ENCODE data around the gene PARVB. TPM values are rescaled to one million over a fixed set of nuclear protein-coding genes. Genes with fewer than 3 reads are reported as not detected.

The PARVB gene
- total and polyA plus RNA-seq, 10 of the 15 experiments (the other 5 are each of a cell fraction or from before 2014, with no cell fraction given): 5.2 to 264 (median 76.0) TPM

GRCh38 chr22:44142421-44143104 is 118.5 kb downstream of the PARVB start:
- ChIA-PET SMC1A (ENCODE audit: uncharacterized antibody, unreplicated experiment) (no interaction called here), RAD21 (ENCODE audit: unreplicated experiment) (no interaction called here), CTCF (no interaction called here), POLR2A (interaction anchor here (0.6 kb wide), 1 partner anchor 56 kb away, joined by 6 read pairs; no protein-coding TSS in a partner anchor)
- FAIRE-seq: no peak
- no peak overlapping the region for H3K4me2 ChIP-seq (ENCODE audit: control insufficient read depth, insufficient read depth)
- H3K27me3 ChIP-seq (replicated peaks in 1 of 2; ENCODE audit: control insufficient read depth in 2 of 2, insufficient read depth in 2 of 2, low read length in 1 of 2): no peaks in the 10 kb centered on the region
- no peaks in the 10 kb centered on the region for H3K4me1 ChIP-seq (ENCODE audit: control insufficient read depth, insufficient read depth, low read length)
- H2AFZ ChIP-seq (ENCODE audit: control insufficient read depth, low read depth, low read length): no peak overlapping the region
- H3K36me3 ChIP-seq (ENCODE audit: control insufficient read depth in 2 of 2, insufficient read depth in 2 of 2, low read length in 1 of 2): peaks cover 10 to 17% of the 10 kb centered on the region in 2 experiments; a peak in 3 of 4 replicates
- no peak overlapping the region for H3K9ac ChIP-seq (ENCODE audit: control insufficient read depth, insufficient read depth, low read length)
- peaks cover under 1% of the 10 kb centered on the region; the same call in 1 of the 3 replicates for H3K9me3 ChIP-seq (replicated peaks; ENCODE audit: control insufficient read depth, insufficient read depth, low read length)
- DNase-seq (ENCODE audit: low read depth, low spot score): no peak
- no peaks in the 10 kb centered on the region for H3K79me2 ChIP-seq (ENCODE audit: control insufficient read depth, insufficient read depth, low read length)
- H3K4me3 ChIP-seq: no peak overlapping the region
- no TSS peak for BruUV-seq (replicated peaks)
- no peak for ATAC-seq
- in situ Hi-C loops (cut with MboI): no loop called here
- no peaks in the 10 kb centered on the region for H4K20me1 ChIP-seq (ENCODE audit: control insufficient read depth, insufficient read depth)
- no peak overlapping the region for H3K27ac ChIP-seq (ENCODE audit: control insufficient read depth, insufficient read depth)
- intact Hi-C loops (cut with micrococcal nuclease; ENCODE audit: unreplicated experiment): no loop called here
- WGBS (ENCODE audit: insufficient coverage, insufficient replicate concordance, low lambda C conversion rate, missing lambda C conversion rate): 86% methylated on average over 16 of the region's 16 CpGs
- TF ChIP-seq CREB1 (IDR thresholded peaks at IDR 0.05; ENCODE audit: low read depth) (no peak), ZBTB4 (CRISPR knock-in tag; IDR thresholded peaks at IDR 0.05) (no peak), SPI1 (IDR thresholded peaks at IDR 0.05; ENCODE audit: borderline replicate concordance, insufficient read depth, low read depth, low read length) (no peak), RUNX3 (IDR thresholded peaks at IDR 0.05; ENCODE audit: low read length) (no peak), CBX3 (IDR thresholded peaks at IDR 0.05; ENCODE audit: borderline replicate concordance, low read depth) (no peak), IRF4 (IDR thresholded peaks at IDR 0.05; ENCODE audit: low read depth, low read length) (no peak), PML (IDR thresholded peaks at IDR 0.05; ENCODE audit: low read length) (no peak), KLF5 (IDR thresholded peaks at IDR 0.05; ENCODE audit: partially characterized antibody) (no peak), ESRRA (IDR thresholded peaks at IDR 0.05; ENCODE audit: low read length) (no peak), CHD2 (IDR thresholded peaks at IDR 0.05; ENCODE audit: borderline replicate concordance, low read depth, low read length) (no peak), TCF7 (IDR thresholded peaks at IDR 0.05; ENCODE audit: borderline replicate concordance) (no peak), TARDBP (IDR thresholded peaks at IDR 0.05; ENCODE audit: borderline replicate concordance) (no peak), CHD4 (IDR thresholded peaks at IDR 0.05) (no peak), CHD1 (IDR thresholded peaks at IDR 0.05; ENCODE audit: low read depth, low read length) (no peak), MXI1 (IDR thresholded peaks at IDR 0.05; ENCODE audit: low read depth, low read length) (no peak)
- TF ChIP-seq, protein P1, sequence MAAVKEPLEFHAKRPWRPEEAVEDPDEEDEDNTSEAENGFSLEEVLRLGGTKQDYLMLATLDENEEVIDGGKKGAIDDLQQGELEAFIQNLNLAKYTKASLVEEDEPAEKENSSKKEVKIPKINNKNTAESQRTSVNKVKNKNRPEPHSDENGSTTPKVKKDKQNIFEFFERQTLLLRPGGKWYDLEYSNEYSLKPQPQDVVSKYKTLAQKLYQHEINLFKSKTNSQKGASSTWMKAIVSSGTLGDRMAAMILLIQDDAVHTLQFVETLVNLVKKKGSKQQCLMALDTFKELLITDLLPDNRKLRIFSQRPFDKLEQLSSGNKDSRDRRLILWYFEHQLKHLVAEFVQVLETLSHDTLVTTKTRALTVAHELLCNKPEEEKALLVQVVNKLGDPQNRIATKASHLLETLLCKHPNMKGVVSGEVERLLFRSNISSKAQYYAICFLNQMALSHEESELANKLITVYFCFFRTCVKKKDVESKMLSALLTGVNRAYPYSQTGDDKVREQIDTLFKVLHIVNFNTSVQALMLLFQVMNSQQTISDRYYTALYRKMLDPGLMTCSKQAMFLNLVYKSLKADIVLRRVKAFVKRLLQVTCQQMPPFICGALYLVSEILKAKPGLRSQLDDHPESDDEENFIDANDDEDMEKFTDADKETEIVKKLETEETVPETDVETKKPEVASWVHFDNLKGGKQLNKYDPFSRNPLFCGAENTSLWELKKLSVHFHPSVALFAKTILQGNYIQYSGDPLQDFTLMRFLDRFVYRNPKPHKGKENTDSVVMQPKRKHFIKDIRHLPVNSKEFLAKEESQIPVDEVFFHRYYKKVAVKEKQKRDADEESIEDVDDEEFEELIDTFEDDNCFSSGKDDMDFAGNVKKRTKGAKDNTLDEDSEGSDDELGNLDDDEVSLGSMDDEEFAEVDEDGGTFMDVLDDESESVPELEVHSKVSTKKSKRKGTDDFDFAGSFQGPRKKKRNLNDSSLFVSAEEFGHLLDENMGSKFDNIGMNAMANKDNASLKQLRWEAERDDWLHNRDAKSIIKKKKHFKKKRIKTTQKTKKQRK (IDR thresholded peaks at IDR 0.05; ENCODE audit: low read depth, low read length): no peak
- TF ChIP-seq, protein P2, sequence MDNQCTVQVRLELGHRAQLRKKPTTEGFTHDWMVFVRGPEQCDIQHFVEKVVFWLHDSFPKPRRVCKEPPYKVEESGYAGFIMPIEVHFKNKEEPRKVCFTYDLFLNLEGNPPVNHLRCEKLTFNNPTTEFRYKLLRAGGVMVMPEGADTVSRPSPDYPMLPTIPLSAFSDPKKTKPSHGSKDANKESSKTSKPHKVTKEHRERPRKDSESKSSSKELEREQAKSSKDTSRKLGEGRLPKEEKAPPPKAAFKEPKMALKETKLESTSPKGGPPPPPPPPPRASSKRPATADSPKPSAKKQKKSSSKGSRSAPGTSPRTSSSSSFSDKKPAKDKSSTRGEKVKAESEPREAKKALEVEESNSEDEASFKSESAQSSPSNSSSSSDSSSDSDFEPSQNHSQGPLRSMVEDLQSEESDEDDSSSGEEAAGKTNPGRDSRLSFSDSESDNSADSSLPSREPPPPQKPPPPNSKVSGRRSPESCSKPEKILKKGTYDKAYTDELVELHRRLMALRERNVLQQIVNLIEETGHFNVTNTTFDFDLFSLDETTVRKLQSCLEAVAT (IDR thresholded peaks at IDR 0.05): no peak
- TF ChIP-seq, protein P3, sequence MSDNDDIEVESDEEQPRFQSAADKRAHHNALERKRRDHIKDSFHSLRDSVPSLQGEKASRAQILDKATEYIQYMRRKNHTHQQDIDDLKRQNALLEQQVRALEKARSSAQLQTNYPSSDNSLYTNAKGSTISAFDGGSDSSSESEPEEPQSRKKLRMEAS (IDR thresholded peaks at IDR 0.05; ENCODE audit: low read depth, low read length): no peak

Measured in GM12878 (cell line).